HG03066 (cell line): ENCODE measurements around the gene HOXD1.

ENCODE experiments used
- ATAC-seq: cut with Tn5 transposase; IDR thresholded peaks from one replicate; pipeline ENCODE4 v1.9.1; 2021; ENCODE audit warnings: low read depth; ENCODE audit not compliant: unreplicated experiment

The HOXD1 gene

DNA sequence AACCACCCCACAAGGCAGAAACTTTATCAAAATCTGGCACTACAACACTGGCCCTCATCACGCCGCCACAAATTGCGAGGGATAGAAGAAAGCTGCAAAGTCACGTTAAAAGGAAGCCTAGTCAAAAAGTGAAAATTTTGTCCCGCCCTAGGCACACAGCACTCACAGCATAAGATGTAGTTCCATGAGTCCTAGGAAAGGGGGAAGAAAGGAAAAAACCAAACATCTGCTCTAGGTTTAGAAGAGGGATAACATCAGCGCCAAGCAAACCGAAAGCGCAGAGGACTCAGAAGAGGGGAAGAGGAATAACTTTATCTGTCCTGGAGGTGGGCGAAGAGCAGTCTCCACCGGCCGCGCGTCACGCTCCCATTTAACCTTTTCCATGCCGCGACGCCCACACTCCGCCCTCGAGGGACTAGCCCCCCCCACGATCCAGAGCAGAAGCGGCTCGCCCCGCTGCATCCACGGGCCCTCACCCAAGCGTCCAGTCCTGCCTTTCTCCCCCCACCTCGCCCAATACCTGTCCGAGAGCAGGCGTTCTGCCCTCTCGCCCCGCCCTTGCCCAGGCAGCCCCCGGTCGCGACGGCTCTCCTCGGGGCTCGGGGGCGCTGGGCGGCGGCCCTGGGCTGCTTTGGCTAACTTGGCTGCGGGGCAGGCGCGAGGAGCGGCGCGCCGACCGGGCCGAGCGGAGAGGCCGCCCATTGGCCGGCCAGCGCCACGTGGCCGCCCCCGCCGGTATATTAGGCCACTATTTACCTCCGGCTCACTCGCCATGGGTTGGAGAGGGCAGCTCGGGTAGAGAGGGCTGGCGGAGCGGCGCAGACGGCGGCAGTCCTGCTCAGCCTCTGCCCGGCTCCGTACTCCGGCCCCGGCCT is at the start of gene HOXD1:
TSS of gene HOXD1 (plus strand) at position 770 of the 875 bp plus-strand sequence. CDS start 134 bp downstream, outside the sequence.
- no peak for ATAC-seq

DNA sequence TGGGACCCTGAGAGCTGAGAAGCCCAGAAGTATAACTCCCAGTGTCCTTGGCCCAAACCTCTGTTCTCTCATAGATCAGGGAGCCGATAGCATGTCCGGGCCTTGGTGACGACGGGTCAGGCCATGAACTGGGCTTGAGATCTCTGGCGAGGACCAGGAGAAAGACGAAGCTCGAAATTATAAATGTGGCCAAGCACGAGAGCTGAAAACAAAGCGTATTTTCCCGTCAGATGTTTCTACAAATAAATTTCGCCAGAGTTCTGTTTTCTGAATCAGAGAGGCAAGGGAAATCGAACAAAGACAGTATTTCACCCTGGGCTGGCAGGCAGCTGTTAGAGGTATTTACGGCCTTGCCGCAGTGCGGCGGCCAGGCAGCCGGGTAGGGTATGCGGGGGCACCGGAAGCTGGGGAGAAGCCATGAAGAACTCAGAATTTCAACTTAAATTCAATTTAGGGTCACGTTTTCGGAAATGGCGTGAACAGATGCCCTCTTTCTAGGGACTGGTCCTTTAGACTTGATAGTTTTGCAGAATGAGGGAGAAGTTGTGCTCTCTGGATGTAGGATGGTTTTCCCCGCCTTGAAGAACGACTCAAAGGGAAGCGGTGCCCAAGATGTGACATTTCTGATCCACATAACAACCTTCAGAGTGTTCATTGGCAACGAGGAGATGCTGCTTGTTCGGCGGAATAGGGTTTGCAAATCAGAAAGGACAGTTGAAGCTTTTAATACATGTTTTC is 49.4 kb upstream of the HOXD1 start:
- no peak for ATAC-seq

GRCh38 chr2:176139661-176140512 is 48.6 kb upstream of the HOXD1 start:
- ATAC-seq: no peak

DNA sequence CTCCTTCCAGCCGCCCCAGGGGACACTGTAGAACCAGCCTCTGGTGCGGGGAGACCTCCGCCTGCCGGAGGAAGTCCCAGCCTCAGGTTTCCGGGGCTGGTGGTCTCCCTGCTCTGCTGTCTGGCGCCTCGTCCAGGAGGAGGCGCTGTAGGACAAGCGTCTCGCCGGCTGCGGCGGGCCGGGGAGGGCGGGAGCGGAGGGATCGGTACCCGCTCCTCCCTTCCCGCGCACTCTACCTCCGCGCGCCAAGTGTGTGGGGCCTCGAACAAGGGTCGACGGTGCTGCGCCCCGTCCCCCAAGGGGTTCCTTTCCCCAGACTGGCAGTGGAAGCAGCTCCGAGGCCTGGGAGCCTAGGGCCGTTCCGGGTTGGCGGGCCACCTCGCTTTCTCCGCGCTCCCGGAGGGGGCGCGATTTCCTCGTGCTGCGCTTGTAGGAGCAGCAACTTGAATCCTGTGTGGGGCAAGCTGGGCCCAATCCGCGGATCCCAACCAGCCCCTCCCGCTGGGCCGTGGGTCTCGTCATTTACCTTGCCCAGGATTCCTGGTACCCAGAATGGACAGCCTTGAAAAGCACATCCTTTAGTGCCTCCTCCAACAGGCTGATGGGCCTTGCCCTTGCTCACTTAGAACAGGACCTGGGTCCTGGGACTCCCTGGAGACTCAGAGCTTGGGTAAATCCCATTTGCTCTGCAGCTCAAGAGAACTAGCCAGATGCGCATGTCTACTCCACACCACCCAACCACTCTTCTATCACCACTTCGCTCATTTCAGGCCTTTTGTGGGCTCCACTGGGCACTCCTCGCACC is 47.8 kb upstream of the HOXD1 start:
- peak; percentile 84 for ATAC-seq

DNA sequence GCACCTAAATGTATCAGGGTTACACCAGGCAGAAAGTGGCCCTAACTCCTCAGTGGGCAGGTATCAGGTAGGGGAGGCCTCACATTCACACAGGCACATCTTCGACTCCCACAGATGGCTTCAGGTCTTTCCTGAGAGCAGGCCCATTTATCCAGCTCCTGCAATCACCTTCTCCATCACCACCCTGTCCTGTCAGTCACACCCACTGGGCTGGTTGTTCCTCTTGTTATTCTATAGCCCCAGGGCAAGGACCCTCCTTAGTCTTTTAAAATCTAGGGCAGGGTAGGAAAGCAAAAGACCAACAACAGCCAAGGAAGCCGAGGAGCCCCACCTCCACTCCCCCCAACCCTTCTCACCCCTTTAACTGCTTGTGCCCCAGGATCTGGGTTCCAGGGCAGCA is 46.2 kb upstream of the HOXD1 start:
- no peak for ATAC-seq

DNA sequence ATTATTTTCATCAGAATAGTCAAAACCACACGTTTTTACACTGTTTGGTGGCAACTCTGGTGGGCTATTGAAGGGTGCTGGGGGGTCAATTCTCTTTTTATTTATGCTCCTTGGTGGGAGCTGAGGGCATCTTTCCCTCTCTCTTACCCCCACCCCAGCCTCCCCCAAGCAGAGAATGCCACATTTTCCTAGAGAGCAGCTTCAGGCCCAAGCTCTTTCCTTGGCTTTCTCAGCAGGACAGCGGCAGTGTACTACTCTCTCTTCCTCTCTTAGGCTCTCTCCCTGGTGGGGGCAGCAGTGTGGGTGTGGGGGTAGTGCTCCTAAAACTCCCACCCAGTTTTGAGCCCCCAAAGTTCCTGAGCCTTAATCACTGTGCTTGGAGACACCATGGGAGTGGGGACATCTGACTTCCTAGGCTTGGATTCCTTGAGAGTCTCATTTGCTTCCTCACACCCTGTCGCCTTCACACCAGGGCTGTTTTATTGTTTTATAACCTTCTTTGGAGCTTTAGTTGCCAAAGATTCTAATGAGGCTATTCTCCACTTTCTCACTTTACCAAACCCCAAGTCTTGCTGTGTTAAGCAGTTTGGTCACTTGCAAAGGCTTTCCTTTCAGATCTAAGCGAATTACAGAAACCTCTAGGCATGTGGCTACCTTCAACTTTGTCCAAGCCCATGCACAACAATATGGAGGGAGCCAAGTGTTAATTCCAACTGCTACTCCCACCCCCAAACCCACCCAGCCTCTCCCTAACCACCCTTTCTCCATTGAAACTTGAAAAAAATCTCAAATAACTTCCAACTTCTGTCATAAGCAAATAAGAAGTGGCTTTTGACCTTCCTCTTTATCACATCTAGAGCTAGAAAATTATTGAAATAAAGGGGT is 43.1 kb upstream of the HOXD1 start:
- ATAC-seq: no peak

GRCh38 chr2:176146101-176146500 is 42.4 kb upstream of the HOXD1 start:
- ATAC-seq: no peak

GRCh38 chr2:176146645-176147044 is 41.8 kb upstream of the HOXD1 start:
- no peak for ATAC-seq

DNA sequence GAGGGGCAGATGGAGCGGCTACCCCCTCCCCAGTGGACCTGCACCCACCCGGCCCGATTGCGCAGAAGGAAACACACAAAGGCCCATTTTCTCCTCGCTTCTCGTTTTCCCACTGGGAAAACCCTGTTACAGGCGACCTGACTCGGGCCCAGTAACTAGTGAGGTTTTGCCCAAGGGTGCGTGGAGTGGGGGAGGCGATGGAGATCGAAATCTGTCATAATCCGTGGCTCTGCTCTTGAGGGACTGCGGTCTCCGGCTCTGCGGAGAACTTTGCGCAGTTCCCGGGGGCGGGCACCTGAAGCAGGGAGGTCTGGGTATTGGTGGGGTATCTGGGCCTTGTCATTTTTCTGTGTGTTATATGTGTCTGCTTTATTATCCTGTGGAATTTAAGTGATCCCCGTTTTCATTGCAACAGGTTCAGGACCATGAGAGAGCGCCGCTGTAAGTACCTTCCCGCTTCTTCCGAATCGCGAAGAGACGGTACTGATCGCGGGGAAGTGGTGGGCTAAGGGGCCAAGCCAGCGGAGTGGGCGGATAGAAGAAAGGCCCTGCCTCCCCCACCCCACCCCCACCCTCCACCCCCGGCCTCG is 41.2 kb upstream of the HOXD1 start:
- no peak for ATAC-seq

GRCh38 chr2:176147800-176148496 is 40.5 kb upstream of the HOXD1 start:
- no peak for ATAC-seq

DNA sequence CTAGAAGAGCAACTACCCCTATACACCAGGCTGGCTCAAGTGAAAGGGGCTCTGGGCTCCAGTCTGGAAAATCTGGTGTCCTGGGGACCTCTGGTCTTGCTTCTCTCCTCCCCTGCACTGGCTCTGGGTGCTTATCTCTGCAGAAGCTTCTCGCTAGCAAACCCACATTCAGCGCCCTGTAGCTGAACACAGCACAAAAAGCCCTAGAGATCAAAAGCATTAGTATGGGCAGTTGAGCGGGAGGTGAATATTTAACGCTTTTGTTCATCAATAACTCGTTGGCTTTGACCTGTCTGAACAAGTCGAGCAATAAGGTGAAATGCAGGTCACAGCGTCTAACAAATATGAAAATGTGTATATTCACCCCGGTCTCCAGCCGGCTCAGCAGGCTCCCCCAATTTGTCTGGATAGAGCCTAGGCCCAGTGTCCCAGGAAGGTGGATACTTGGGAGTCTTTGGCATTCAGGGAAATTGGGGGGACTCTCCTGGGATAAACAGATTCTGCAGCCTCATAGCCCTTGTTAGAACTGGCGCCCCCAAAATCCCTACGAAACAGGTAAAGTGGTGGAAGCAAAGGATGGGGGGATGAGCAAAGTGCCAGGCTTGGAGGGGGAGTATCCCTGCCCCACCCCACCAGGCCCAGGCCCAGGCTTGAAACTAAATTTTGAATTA is 39.6 kb upstream of the HOXD1 start:
- ATAC-seq: no peak

DNA sequence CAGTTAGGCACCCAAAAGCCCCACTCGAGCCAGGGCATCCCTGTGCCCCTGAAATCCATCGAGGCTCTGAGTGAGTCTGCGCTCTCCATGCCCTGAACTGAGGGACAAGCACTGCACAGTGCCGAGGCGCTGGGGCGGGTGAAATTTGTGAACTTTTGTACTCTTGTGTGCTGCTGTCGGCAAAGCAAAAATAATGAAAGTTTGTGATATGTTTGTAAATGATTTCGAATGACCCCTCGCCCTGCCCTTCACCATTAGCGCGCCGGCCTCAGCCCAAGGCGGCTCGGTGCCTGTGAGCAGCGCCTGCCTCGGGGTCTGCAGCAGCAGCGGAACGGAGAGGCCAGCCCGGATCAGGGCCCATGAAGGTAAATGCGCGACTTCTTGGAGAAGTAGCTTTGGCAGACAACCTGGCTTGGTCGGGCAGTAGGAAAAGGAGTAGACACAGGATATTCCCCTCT is 39.0 kb upstream of the HOXD1 start:
- ATAC-seq: no peak

GRCh38 chr2:176149939-176150583 is 38.4 kb upstream of the HOXD1 start:
- no peak for ATAC-seq

DNA sequence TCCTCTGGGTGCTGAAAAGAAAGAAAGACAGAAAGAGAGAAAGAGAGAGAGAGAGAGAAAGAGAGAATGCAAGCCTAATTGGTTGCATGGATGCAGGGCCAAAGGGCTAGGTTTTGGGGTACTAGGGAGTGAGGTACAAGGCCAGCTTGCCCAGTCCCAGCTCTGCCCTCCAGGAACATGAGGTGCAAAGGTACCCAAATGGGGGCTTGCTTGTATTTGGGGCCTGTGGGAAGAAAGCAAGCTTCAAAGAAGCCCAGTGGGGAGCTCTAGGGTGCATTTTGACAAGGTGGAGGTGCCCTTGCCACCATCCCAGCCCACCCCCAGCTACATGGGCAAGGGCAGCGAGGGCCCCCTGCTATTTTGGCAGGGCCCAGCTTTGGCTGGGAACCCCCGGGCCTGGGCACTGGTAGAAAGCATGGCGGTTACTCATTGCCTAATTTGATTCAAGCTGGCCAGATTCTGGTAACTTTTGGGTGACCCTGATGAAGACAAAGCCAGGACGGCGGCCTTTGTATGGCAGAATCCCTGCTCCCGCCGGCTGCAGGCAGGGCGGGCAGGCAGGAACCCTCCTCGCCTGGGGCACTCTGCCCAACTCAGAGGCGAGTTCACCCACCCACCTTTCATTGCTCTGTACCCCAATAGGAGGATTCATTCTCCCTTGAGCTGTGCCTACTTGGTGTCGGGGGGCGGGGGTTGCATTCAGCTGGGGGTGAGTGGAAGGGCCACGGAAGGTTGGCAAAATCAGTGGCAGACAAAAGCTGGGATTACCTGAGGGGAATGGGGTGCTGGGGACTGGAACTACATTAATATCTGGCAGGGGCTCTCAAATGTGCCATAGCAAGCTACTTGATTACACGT is 37.7 kb upstream of the HOXD1 start:
- no peak for ATAC-seq

- ATAC-seq: no peak
These were observed 36.8 kb upstream of the HOXD1 start, which contains the start of gene HOXD4 for GRCh38 chr2:176151442-176152287. Gene HOXD4 (plus strand): TSS chr2:176151550. CDS start chr2:176151634, 84 bp downstream.
